Measurements from ENCODE around the gene SATB1.
A peak's percentile ranks its signal among the peaks of the same experiment; 100 is the strongest.
"Not testable (repeated sequence)": the region's sequence is repeated elsewhere in the genome, so short reads cannot be mapped to it uniquely, and the experiment has no call there.

Gene SATB1

GRCh38 chr3:18424729-18425640 is at the start of gene SATB1:
Gene SATB1 (minus strand): TSS chr3:18425339. CDS start chr3:18420967, 4,372 bp downstream.
- peak in 1 of 3 donors; percentile 55 for DNase-seq (ENCODE audit: low read depth in 3 of 3, low spot score in 1 of 3)

DNA sequence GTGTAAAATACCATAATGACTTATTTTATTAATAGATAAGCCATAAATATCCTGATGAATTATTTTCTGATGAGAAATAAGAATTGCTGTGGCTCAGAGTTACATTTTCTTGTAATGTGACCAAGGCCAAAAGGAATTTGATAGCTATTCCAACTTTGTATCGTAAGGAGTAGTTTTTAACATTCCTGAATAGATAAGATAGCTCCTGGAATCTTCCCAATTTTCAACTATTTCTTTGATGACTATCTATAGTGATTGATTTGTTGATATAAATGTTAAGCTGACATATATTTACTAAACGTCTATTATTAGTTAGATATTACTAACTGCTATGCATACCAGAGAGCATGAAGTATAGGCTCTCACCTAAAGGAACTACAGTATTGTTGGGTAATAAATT is 49.1 kb upstream of the SATB1 start:
- DNase-seq (ENCODE audit: low read depth in 3 of 3, low spot score in 1 of 3): no peak

DNA sequence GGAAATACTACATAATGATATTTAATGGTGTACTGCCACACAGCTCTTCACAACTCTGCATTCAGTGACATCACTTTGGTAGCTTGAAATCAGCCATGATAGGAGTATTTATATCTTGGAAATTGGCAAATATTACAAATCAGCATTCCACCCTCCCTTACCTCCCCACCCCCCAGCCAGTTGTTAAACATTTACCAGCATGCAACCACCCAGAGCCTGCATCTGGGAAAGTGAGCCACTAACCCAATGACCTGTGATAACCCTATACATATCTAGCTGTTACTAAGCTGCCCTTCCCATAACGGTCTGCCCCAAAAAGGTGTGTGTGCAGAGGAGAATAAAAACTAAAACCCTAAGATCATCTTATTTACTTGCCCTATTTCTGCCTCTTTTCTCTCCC is 44.6 kb upstream of the SATB1 start:
- DNase-seq (ENCODE audit: low read depth in 3 of 3, low spot score in 1 of 3): no peak

DNA sequence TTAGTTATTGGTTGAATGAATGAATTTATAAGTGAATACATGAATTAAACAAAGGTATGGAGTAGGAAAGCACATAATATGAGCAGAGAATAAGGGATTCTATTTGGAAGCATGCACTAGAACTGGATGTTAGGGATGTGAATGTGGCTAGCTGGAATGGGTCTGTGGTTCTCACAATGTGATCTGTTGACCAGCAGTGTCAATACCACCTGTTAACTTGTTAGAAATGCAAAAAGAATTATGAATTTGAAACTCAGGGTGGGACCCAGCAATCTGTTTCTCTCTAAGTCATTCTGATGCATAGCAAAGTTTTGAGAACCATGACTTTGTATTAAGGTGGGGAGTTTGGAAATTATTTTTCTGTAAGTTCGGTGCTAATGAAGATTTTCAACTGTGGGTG is 41.0 kb upstream of the SATB1 start:
- DNase-seq (ENCODE audit: low read depth in 3 of 3, low spot score in 1 of 3): no peak

DNA sequence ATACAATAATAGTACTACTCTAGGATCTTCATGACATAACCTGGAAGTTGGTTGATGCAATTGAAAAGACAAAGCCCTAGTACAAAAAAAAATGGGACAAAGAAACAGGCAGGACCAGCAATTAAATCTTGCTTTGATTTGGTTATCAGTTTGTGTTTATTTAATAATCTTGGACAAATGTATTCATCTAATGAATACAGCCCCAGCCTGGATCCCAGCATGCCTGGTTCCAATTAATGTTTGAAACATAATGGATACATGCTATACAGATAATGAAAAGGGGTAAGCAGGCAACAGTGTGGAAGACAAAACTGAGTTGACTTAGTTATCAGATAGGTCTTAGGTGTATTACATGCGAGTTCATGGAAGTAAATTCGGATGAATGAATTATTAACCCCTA is 29.6 kb upstream of the SATB1 start:
- no peak for DNase-seq (ENCODE audit: low read depth in 3 of 3, low spot score in 1 of 3)

- DNase-seq (ENCODE audit: low read depth in 3 of 3, low spot score in 1 of 3): not testable (repeated sequence)
These were observed 24.5 kb upstream of the SATB1 start for GRCh38 chr3:18449618-18450017.

DNA sequence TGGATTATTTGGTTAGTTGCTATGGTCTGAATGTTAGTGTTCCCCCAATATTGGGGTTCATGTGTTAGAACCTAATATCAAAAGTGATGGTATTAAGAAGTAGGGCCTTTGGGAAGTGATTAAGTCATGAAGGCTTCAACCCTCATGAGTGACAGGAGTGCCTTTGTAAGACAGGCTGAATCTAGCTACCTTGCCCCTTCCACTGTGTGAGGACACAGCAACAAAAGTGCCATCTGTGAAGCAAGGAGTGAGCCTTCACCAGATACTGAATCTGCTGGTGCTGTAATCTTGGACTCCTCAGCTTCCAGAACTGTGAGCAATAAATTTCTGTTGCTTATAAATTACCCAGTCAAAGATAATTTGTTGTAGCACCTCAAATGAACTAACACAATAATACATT is 22.6 kb upstream of the SATB1 start:
- DNase-seq (ENCODE audit: low read depth in 3 of 3, low spot score in 1 of 3): no peak

DNA sequence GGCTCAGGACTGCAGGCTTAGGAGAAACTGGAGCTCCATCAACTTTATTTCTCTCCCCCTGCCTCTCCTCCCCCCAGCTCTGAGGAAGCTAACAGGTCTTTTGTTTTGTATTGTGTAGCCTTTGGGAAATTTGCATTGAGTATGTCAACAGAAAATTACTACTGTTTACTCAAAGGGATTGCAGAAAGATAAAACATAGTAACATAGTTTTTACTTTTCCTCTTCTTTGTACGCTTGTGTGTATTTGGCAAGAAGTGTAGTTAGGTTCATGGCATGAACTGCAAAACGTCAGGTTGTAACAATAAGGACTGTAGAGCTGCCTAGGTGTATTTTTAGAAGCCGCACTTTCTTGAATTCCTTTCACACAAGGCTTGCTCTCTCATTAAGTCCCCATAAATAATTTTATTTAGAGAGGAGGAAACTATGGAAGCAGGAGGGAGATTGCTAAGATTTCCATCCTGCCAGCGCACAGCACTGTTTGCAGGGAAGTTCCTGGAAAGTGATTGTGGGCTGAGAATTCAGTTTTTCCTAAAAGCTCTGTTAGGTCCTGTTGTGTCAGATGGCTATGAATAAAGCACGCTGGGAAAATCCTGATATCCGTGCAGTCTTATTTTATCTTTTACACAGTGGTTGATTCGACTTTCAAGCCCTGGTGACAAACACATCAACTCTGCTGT is 21.1 kb upstream of the SATB1 start:
- DNase-seq (ENCODE audit: low read depth in 3 of 3, low spot score in 1 of 3): no peak

DNA sequence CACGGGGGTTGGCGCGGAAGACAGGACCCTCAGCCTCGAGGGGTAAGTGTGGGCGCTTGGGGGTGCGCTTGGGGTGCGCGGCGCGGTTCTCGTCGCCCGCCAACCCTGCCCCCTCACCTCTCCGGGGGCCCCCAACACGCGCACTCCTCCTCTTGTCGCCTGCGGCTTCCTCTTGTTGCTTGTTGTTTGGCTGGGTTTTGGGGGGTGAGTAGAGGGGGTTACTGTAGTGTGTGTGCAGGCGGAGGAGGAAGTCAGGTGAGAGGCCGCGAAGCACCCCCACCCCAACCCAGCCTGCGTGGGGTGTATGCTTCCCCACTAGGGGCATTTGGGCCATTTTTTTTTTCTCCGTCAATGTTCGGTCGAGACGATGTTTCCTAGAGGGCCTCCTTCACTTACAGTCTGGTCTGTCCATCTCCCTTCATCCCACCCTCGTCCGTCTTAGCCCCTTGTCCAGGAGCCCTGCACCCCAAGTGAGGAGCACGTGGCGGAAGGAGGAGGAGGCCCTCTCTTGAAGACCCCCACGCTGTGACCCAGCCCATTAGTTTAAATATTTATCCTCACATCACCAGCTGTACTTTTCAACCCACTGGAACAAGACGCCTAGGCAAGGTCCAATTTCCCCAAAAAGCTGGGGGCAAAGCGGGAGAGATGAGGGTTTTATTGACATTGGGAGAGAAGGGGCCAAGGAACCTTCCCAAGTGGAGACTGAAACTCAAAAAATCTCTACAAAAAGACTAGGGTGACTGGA is 20.4 kb upstream of the SATB1 start:
- DNase-seq (ENCODE audit: low read depth in 3 of 3, low spot score in 1 of 3): peak; percentile 41 to 50 (median 45)

- peak in 2 of 3 donors; percentile 56 to 61 for DNase-seq (ENCODE audit: low read depth in 3 of 3, low spot score in 1 of 3)
These were observed 19.7 kb upstream of the SATB1 start for GRCh38 chr3:18444595-18445400.

DNA sequence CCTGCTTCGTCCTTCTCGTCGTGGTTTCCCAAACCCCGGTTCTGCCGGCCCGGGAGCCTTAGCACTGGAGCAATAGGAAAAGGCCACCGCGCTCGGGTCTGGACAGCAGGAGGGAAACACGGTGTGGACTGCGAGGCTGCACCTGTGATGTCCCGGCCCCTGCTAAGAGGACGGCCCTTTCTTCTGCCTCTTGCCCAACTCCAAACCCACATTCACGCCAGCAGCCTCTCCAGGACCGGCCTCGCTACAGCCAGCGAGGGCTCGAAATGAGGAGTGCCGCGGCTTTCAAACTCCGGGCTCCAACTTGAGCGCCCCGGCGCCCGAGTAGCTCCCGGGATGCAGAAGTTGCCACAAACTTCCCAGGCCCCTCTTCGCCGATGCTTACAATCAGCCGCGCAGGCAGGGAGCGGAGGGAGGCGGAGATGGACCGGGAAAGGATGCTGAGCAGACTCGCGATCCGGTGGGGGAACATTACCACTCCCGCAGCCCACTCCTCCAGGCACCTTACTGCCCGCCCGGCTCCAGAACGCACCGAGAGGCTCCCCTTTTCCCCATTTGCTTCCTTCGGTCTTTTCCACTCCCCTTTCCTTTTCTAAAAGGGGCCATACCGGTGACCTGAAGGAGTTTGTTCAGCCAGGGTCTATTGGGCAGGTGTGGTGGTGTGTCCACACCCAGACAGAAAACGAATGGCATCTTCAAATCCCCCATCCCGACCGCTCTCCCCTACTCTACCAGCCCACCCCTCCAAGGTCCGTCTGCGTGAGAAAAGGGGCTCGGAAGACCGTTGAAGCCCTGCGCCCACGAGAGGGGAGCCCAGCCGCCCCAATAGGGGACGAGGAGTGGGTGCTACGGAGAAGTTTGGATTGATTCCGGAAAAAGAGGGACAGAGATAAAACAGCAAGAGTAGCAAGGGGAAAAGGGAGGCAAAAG is 18.8 kb upstream of the SATB1 start:
- DNase-seq (ENCODE audit: low read depth in 3 of 3, low spot score in 1 of 3): peak in 1 of 3 donors; percentile 18

GRCh38 chr3:18442756-18443664 is 17.9 kb upstream of the SATB1 start:
- DNase-seq (ENCODE audit: low read depth in 3 of 3, low spot score in 1 of 3): no peak

DNA sequence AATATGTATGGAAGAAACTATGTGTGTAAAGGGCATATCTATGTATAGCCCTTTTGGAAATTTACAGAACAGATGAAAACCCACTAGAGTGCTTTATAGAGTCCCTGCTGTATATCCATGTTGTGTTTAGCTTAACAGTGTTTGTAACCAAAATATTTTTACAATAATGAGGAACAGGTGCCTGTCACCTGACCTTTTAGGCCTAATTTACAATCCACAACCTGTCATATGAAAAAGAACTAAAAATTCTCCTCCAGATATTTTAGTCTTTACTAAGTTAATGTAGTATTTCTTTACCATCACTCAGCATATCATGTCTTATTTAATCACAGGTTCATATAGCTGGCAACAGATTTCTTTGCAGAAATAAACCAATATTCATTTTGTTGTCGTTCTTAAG is 16.4 kb upstream of the SATB1 start:
- DNase-seq (ENCODE audit: low read depth in 3 of 3, low spot score in 1 of 3): no peak

DNA sequence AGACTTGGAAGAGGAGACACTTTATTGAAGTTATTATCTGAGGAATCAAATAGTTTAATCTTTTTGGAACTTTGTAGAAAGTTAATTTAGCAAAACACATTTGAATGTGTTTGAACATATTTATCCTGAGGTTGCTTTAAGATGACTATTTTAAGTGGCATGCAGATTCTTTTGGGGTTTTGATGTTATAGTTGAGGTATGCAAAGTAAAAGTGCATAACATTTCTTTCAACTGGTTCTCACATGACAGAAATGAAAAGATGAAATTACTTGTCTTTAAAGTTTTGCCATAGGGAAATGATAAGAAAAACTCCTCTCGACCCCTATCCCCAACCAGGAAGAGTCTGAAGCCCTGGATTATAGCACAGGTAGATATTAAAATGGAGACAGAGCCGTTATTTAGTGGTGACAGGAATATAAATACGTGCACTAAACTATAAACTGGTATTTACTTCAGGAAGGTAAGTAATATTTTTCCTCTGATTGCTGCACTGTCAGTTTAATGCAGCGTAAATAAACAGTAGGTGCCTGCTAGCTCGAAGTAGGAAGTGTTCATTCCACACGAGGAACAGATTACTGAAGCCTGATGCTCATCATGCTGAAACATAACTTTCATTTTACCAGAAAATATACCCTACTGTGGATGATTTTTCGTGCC is 15.1 kb upstream of the SATB1 start:
- DNase-seq (ENCODE audit: low read depth in 3 of 3, low spot score in 1 of 3): no peak

GRCh38 chr3:18439281-18439680 is 14.1 kb upstream of the SATB1 start:
- no peak for DNase-seq (ENCODE audit: low read depth in 3 of 3, low spot score in 1 of 3)

GRCh38 chr3:18438586-18438985 is 13.4 kb upstream of the SATB1 start:
- DNase-seq (ENCODE audit: low read depth in 3 of 3, low spot score in 1 of 3): peak in 1 of 3 donors; percentile 14

DNA sequence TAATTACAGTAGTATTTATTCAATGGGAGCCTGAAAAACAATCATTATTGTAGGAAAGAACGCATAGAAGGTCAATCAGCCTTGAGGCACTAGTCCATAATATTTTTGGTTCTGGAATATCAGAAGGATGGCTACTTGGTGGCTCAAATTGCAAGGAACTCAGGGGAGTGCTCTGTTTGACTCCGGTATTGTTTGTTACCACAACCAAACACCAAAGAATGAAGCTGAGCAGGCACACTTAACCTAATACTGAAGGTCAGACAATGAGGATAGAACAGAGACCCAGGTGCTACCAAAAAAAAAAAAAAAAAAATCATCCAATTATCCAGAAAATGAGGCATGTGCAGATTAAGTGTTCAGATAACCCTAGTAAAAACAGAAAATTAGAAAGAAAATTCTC is 11.1 kb upstream of the SATB1 start:
- no peak for DNase-seq (ENCODE audit: low read depth in 3 of 3, low spot score in 1 of 3)

DNA sequence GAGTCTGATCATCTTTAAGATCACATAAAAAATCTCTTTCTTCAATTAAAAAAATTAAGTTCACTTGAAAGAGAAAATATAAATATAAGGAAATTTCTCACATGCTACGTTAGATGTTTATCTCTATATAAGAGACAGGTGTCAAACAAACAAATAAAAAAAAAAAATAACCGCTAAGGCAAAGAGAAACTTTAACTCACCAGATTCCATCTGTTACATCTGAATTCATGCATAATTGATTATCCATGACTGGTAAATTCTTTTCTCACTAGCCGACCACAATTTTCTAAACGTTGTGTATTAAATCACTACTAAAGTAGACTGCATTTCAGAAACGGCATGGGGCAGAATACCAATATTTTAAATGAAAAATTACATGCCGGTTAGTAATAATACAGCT is 9.6 kb upstream of the SATB1 start:
- no peak for DNase-seq (ENCODE audit: low read depth in 3 of 3, low spot score in 1 of 3)

All from stimulated activated CD4-positive, alpha-beta T cell treated with anti-CD3 and anti-CD28 coated beads, TNF-alpha, amount 100 ng/mL, for 1 hour (primary cell).